ENCODE data around the gene ZNF830.

Gene ZNF830

DNA sequence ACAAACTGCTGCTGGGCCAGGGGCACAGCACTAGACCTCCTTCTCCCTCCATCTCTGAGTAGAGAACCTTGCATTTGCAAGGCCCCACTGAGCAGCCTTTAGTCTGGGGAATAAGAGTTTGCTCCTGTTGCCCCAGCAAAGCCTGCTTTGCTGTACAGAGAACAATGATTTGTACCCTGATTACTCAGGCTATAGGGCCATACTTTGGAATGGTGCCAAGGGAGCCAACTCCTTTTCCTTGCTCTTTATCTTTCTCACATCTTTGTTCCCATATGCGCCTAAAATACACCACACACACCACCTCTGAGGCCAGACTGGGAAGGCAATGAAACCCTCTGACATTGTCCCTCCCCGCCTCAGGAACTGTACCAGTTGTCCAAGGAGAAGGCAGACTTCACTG is 40.2 kb downstream of the ZNF830 start:
- H3K4me3 ChIP-seq (ENCODE audit: insufficient read depth in 1 of 2, low read depth in 1 of 2, low read length in 2 of 2), result no peak overlapping the region
- H4K91ac ChIP-seq (ENCODE audit: low read length), result no peak overlapping the region
- H2BK120ac ChIP-seq (ENCODE audit: low read depth, low read length), result no peak overlapping the region
- no peak overlapping the region for H2AK5ac ChIP-seq (ENCODE audit: low read length, severe bottlenecking)
- no peak overlapping the region for H2BK5ac ChIP-seq (ENCODE audit: low read depth, low read length, poor library complexity, severe bottlenecking)
- H3K27ac ChIP-seq (ENCODE audit: low read length, poor library complexity, severe bottlenecking), result no peak overlapping the region
- H2AFZ ChIP-seq (ENCODE audit: low read depth, low read length), result no peak overlapping the region
- H3K4me2 ChIP-seq (ENCODE audit: low read length, poor library complexity, severe bottlenecking), result no peak overlapping the region
- H3K4me1 ChIP-seq (ENCODE audit: control insufficient read depth, insufficient read depth, low read depth, low read length), result peaks cover 24% of the 10 kb centered on the region
- H3K36me3 ChIP-seq (ENCODE audit: control insufficient read depth in 1 of 2, insufficient read depth in 2 of 2, low read depth in 1 of 2, low read length in 2 of 2), result peaks cover 40 to 48% of the 10 kb centered on the region in 2 experiments
- H2BK12ac ChIP-seq (ENCODE audit: low read length in 2 of 2), result no peak overlapping the region
- no peaks in the 10 kb centered on the region for H3K27me3 ChIP-seq (ENCODE audit: control insufficient read depth in 1 of 2, insufficient read depth in 1 of 2, low read length in 2 of 2)
- no peak overlapping the region for H3K23ac ChIP-seq (ENCODE audit: low read length in 2 of 2)
- H3K9me3 ChIP-seq (ENCODE audit: control insufficient read depth, low read length), result no peaks in the 10 kb centered on the region
- 100% methylated on average over 2 of the region's 2 CpGs for WGBS
- H4K8ac ChIP-seq (ENCODE audit: low read length), result no peak overlapping the region
- no peak overlapping the region for H3K9ac ChIP-seq (ENCODE audit: low read length)
- H3K79me1 ChIP-seq (replicated peaks; ENCODE audit: low read length, poor library complexity, severe bottlenecking), result peaks cover 20% of the 10 kb centered on the region
- H2BK15ac ChIP-seq (ENCODE audit: low read depth, poor library complexity, severe bottlenecking), result no peak overlapping the region
- no peak overlapping the region for H3K14ac ChIP-seq (ENCODE audit: low read length in 2 of 2)
- no peak for DNase-seq
- no peak overlapping the region for H3K4ac ChIP-seq (ENCODE audit: low read depth in 1 of 2, low read length in 2 of 2)
- no peak overlapping the region for H3K18ac ChIP-seq (ENCODE audit: low read depth in 1 of 2, low read length in 2 of 2)

DNA sequence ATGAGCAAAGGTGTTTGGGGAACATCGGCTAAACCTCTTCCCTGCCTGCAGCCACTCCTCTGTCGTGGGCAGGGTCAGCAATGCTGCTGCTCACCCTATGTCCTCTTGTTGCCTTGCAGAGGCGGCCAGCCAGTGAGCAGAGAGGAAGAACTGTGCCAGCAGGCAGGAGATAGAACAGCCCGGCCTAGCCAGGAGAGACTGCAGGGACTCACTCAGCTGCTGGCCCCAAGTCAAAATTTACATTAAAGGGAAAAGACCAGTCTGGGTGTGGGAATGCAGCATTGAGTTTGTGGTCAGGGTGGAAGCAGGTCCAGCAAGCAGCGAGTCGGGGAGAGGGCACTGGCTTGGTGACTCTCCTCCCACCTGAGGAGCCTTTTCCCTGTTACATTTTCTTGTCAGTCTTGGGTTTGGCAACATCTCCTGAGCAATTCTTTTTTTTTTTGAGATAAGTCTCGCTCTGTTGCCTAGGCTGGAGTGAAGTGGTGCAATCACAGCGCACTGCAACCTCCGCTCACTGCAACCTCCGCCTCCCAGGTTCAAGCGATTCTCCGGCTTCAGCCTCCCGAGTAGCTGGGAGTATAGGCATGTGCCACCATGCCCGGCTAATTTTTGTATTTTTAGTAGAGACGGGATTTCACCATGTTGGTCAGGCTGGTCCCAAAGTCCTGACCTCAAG is 41.7 kb downstream of the ZNF830 start:
- Histone ChIP-seq H2AK5ac (ENCODE audit: low read length, severe bottlenecking) (peak overlapping the region; percentile 41), H2BK5ac (ENCODE audit: low read depth, low read length, poor library complexity, severe bottlenecking) (no peak overlapping the region), H2BK15ac (ENCODE audit: low read depth, poor library complexity, severe bottlenecking) (no peak overlapping the region), H3K4ac (ENCODE audit: low read depth in 1 of 2, low read length in 2 of 2) (no peak overlapping the region), H3K79me1 (replicated peaks; ENCODE audit: low read length, poor library complexity, severe bottlenecking) (peaks cover 21% of the 10 kb centered on the region), H3K9me3 (ENCODE audit: control insufficient read depth, low read length) (no peaks in the 10 kb centered on the region), H3K14ac (ENCODE audit: low read length in 2 of 2) (no peak overlapping the region), H3K4me3 (ENCODE audit: insufficient read depth in 1 of 2, low read depth in 1 of 2, low read length in 2 of 2) (no peak overlapping the region), H3K18ac (ENCODE audit: low read depth in 1 of 2, low read length in 2 of 2) (no peak overlapping the region), H2AFZ (ENCODE audit: low read depth, low read length) (no peak overlapping the region), H2BK120ac (ENCODE audit: low read depth, low read length) (no peak overlapping the region), H3K9ac (ENCODE audit: low read length) (no peak overlapping the region), H4K91ac (ENCODE audit: low read length) (no peak overlapping the region), H2BK12ac (ENCODE audit: low read length in 2 of 2) (no peak overlapping the region), H3K4me2 (ENCODE audit: low read length, poor library complexity, severe bottlenecking) (no peak overlapping the region), H3K23ac (ENCODE audit: low read length in 2 of 2) (peak overlapping the region in 1 of 2 experiments; percentile 9), H4K8ac (ENCODE audit: low read length) (no peak overlapping the region), H3K4me1 (ENCODE audit: control insufficient read depth, insufficient read depth, low read depth, low read length) (peaks cover 21% of the 10 kb centered on the region), H3K36me3 (ENCODE audit: control insufficient read depth in 1 of 2, insufficient read depth in 2 of 2, low read depth in 1 of 2, low read length in 2 of 2) (peaks cover 41 to 58% of the 10 kb centered on the region in 2 experiments), H3K27me3 (ENCODE audit: control insufficient read depth in 1 of 2, insufficient read depth in 1 of 2, low read length in 2 of 2) (no peaks in the 10 kb centered on the region), H3K27ac (ENCODE audit: low read length, poor library complexity, severe bottlenecking) (peak overlapping the region; percentile 9)
- DNase-seq, result no peak
- WGBS, result 96% methylated on average over 15 of the region's 15 CpGs

DNA sequence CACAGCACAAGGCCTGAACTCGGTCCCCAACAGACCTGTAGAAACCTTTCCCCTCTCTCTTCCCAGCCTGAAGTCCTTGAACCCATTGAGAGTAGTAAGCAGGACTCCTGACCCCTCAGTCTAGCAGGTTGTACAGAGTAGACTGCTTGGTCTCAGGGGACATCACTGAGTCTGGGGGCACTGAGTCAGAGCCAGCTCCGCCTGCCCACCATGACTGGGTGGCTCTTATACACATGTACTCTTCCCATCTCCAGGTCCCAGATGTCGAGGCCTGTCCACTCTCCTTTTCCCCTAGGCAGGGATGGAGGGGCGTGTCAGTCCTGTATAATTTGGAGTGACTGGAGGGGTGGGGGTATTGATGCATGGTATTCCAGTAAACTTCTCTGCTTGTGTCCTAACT is 42.4 kb downstream of the ZNF830 start:
- Histone ChIP-seq H3K36me3 (ENCODE audit: control insufficient read depth in 1 of 2, insufficient read depth in 2 of 2, low read depth in 1 of 2, low read length in 2 of 2) (peaks cover 38 to 56% of the 10 kb centered on the region in 2 experiments), H2AK5ac (ENCODE audit: low read length, severe bottlenecking) (no peak overlapping the region), H3K27ac (ENCODE audit: low read length, poor library complexity, severe bottlenecking) (no peak overlapping the region), H3K9me3 (ENCODE audit: control insufficient read depth, low read length) (no peaks in the 10 kb centered on the region), H3K4ac (ENCODE audit: low read depth in 1 of 2, low read length in 2 of 2) (no peak overlapping the region), H2BK12ac (ENCODE audit: low read length in 2 of 2) (no peak overlapping the region), H3K27me3 (ENCODE audit: control insufficient read depth in 1 of 2, insufficient read depth in 1 of 2, low read length in 2 of 2) (no peaks in the 10 kb centered on the region), H3K4me1 (ENCODE audit: control insufficient read depth, insufficient read depth, low read depth, low read length) (peaks cover 14% of the 10 kb centered on the region), H3K14ac (ENCODE audit: low read length in 2 of 2) (no peak overlapping the region), H3K4me3 (ENCODE audit: insufficient read depth in 1 of 2, low read depth in 1 of 2, low read length in 2 of 2) (no peak overlapping the region), H4K8ac (ENCODE audit: low read length) (no peak overlapping the region), H3K9ac (ENCODE audit: low read length) (no peak overlapping the region), H4K91ac (ENCODE audit: low read length) (no peak overlapping the region), H3K4me2 (ENCODE audit: low read length, poor library complexity, severe bottlenecking) (no peak overlapping the region), H3K23ac (ENCODE audit: low read length in 2 of 2) (no peak overlapping the region), H2BK15ac (ENCODE audit: low read depth, poor library complexity, severe bottlenecking) (no peak overlapping the region), H2BK120ac (ENCODE audit: low read depth, low read length) (no peak overlapping the region), H3K79me1 (replicated peaks; ENCODE audit: low read length, poor library complexity, severe bottlenecking) (peaks cover 18% of the 10 kb centered on the region), H2BK5ac (ENCODE audit: low read depth, low read length, poor library complexity, severe bottlenecking) (no peak overlapping the region), H3K18ac (ENCODE audit: low read depth in 1 of 2, low read length in 2 of 2) (no peak overlapping the region), H2AFZ (ENCODE audit: low read depth, low read length) (no peak overlapping the region)
- no peak for DNase-seq
- WGBS, result 91% methylated on average over 1 of the region's 4 CpGs

DNA sequence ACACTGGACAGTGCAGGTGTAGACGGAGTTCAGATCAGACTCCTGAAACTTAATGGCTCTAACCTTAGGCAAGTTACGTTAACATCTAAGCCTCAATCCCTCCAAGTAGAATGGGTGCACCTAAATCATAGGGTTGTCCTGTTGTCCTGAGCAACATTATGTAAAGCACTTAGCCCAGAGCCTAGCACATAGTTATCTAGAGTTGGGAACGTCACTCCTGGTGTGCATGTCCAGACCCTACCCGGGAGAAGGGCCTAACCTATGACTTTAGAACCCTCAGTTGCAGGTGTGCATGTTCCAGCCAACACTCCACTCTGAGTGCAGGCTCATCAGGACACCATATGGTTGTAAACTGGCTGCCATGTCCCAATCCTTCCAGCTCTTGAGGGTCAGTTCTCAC is 45.0 kb downstream of the ZNF830 start:
- H3K4me1 ChIP-seq (ENCODE audit: control insufficient read depth, insufficient read depth, low read depth, low read length), result peaks cover 11% of the 10 kb centered on the region
- DNase-seq, result no peak
- H4K91ac ChIP-seq (ENCODE audit: low read length), result no peak overlapping the region
- H3K36me3 ChIP-seq (ENCODE audit: control insufficient read depth in 1 of 2, insufficient read depth in 2 of 2, low read depth in 1 of 2, low read length in 2 of 2), result peaks cover 40 to 53% of the 10 kb centered on the region in 2 experiments
- no peak overlapping the region for H3K9ac ChIP-seq (ENCODE audit: low read length)
- H2AFZ ChIP-seq (ENCODE audit: low read depth, low read length), result no peak overlapping the region
- H3K14ac ChIP-seq (ENCODE audit: low read length in 2 of 2), result no peak overlapping the region
- no peak overlapping the region for H2BK5ac ChIP-seq (ENCODE audit: low read depth, low read length, poor library complexity, severe bottlenecking)
- H3K4me2 ChIP-seq (ENCODE audit: low read length, poor library complexity, severe bottlenecking), result no peak overlapping the region
- no peak overlapping the region for H3K18ac ChIP-seq (ENCODE audit: low read depth in 1 of 2, low read length in 2 of 2)
- H3K79me1 ChIP-seq (replicated peaks; ENCODE audit: low read length, poor library complexity, severe bottlenecking), result peaks cover 20% of the 10 kb centered on the region
- no peak overlapping the region for H3K4ac ChIP-seq (ENCODE audit: low read depth in 1 of 2, low read length in 2 of 2)
- H3K27ac ChIP-seq (ENCODE audit: low read length, poor library complexity, severe bottlenecking), result no peak overlapping the region
- no peak overlapping the region for H2AK5ac ChIP-seq (ENCODE audit: low read length, severe bottlenecking)
- H3K4me3 ChIP-seq (ENCODE audit: insufficient read depth in 1 of 2, low read depth in 1 of 2, low read length in 2 of 2), result no peak overlapping the region
- 99% methylated on average over 4 of the region's 4 CpGs for WGBS
- no peak overlapping the region for H2BK12ac ChIP-seq (ENCODE audit: low read length in 2 of 2)
- no peak overlapping the region for H2BK15ac ChIP-seq (ENCODE audit: low read depth, poor library complexity, severe bottlenecking)
- H3K9me3 ChIP-seq (ENCODE audit: control insufficient read depth, low read length), result no peaks in the 10 kb centered on the region
- no peak overlapping the region for H4K8ac ChIP-seq (ENCODE audit: low read length)
- H3K27me3 ChIP-seq (ENCODE audit: control insufficient read depth in 1 of 2, insufficient read depth in 1 of 2, low read length in 2 of 2), result no peaks in the 10 kb centered on the region
- no peak overlapping the region for H3K23ac ChIP-seq (ENCODE audit: low read length in 2 of 2)
- no peak overlapping the region for H2BK120ac ChIP-seq (ENCODE audit: low read depth, low read length)

Measured in mesenchymal stem cell (in vitro differentiated cells and primary cell).